ENCODE results near the gene LRP2BP.

Gene LRP2BP

GRCh38 chr4:185395956-185396723, 416 bp upstream of the LRP2BP start:
- no peaks in the 10 kb centered on the region for H3K27me3 ChIP-seq (replicated peaks; ENCODE audit: control insufficient read depth, insufficient read depth, low read length)
- TF ChIP-seq, protein P1, sequence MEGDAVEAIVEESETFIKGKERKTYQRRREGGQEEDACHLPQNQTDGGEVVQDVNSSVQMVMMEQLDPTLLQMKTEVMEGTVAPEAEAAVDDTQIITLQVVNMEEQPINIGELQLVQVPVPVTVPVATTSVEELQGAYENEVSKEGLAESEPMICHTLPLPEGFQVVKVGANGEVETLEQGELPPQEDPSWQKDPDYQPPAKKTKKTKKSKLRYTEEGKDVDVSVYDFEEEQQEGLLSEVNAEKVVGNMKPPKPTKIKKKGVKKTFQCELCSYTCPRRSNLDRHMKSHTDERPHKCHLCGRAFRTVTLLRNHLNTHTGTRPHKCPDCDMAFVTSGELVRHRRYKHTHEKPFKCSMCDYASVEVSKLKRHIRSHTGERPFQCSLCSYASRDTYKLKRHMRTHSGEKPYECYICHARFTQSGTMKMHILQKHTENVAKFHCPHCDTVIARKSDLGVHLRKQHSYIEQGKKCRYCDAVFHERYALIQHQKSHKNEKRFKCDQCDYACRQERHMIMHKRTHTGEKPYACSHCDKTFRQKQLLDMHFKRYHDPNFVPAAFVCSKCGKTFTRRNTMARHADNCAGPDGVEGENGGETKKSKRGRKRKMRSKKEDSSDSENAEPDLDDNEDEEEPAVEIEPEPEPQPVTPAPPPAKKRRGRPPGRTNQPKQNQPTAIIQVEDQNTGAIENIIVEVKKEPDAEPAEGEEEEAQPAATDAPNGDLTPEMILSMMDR (IDR thresholded peaks at IDR 0.05; ENCODE audit: insufficient read depth, low read length, poor library complexity, severe bottlenecking) = no peak
- H3K4me3 ChIP-seq (replicated peaks; ENCODE audit: low read depth, low read length) = peak overlapping the region; percentile 84
- H3K36me3 ChIP-seq (ENCODE audit: control insufficient read depth, insufficient read depth, low read length) = no peaks in the 10 kb centered on the region; the same call in 1 of the 2 replicates
- DNase-seq (ENCODE audit: extremely low read depth, insufficient read length) = peak; percentile 100

DNA sequence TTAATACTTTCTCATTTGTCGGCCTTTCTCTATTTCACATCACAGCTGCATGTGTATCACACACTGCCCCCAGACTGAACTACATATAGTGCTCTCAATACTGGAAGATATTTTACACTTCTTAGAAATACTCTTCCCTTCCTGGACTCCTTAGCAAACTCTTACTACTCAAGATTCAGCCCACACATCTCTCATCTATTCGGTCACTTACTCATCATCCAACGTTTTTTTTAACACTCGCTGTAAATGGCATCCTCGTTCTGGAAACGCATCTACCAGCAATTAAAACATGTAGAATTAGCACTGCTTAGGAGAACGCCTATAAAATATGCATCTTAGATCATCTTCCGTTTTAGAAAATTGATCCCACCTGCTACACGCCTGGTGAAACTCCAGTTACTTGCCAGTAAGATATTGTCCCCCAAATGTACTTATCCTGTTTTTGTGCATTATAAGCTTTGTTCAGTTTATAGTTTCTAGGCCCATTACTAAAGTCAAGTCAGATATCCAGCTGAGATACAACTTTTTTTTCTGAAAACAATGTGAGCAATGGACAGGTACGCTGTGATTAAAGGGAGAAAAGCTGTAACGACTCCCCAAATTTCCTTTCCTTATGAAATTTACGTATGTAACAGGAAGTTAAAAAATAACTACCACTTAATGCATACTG, 1.0 kb downstream of the LRP2BP start:
- Histone ChIP-seq H3K4me3 (replicated peaks; ENCODE audit: low read depth, low read length) (peak overlapping the region; percentile 84), H3K27me3 (replicated peaks; ENCODE audit: control insufficient read depth, insufficient read depth, low read length) (no peaks in the 10 kb centered on the region), H3K36me3 (ENCODE audit: control insufficient read depth, insufficient read depth, low read length) (no peaks in the 10 kb centered on the region)
- DNase-seq (ENCODE audit: extremely low read depth, insufficient read length) = no peak
- TF ChIP-seq, protein P1 (IDR thresholded peaks at IDR 0.05; ENCODE audit: insufficient read depth, low read length, poor library complexity, severe bottlenecking) = no peak

GRCh38 chr4:185392156-185392555, 3.6 kb downstream of the LRP2BP start:
- Histone ChIP-seq H3K4me3 (replicated peaks; ENCODE audit: low read depth, low read length) (no peak overlapping the region), H3K27me3 (replicated peaks; ENCODE audit: control insufficient read depth, insufficient read depth, low read length) (no peaks in the 10 kb centered on the region), H3K36me3 (ENCODE audit: control insufficient read depth, insufficient read depth, low read length) (no peaks in the 10 kb centered on the region)
- TF ChIP-seq, protein P1 (IDR thresholded peaks at IDR 0.05; ENCODE audit: insufficient read depth, low read length, poor library complexity, severe bottlenecking) = no peak
- no peak for DNase-seq (ENCODE audit: extremely low read depth, insufficient read length)

GRCh38 chr4:185390941-185391340, 4.8 kb downstream of the LRP2BP start:
- TF ChIP-seq, protein P1 (IDR thresholded peaks at IDR 0.05; ENCODE audit: insufficient read depth, low read length, poor library complexity, severe bottlenecking) = no peak
- H3K27me3 ChIP-seq (replicated peaks; ENCODE audit: control insufficient read depth, insufficient read depth, low read length) = no peaks in the 10 kb centered on the region
- DNase-seq (ENCODE audit: extremely low read depth, insufficient read length) = no peak
- H3K4me3 ChIP-seq (replicated peaks; ENCODE audit: low read depth, low read length) = no peak overlapping the region
- H3K36me3 ChIP-seq (ENCODE audit: control insufficient read depth, insufficient read depth, low read length) = no peaks in the 10 kb centered on the region

DNA sequence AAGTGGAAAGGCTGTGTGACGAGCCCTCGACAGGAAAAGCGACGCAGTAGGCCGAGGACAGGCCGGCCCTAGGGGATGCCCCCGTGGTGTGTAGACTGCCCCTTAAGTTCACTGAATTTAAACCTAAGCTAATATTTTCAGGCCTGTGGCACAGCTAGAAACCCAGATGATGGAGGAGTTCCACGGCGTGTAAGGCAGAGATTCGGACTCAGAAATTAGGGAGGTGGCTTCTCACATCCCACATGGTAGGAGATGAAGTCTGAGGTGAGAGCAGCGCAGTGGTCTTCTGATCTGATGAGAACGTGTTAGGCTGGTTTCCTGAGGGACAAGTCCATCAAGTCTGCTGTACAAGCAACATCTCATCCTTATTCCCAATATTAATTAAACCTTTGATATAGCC, 7.8 kb downstream of the LRP2BP start:
- no peak for DNase-seq (ENCODE audit: extremely low read depth, insufficient read length)
- no peaks in the 10 kb centered on the region for H3K27me3 ChIP-seq (replicated peaks; ENCODE audit: control insufficient read depth, insufficient read depth, low read length)
- H3K36me3 ChIP-seq (ENCODE audit: control insufficient read depth, insufficient read depth, low read length) = peaks cover 6% of the 10 kb centered on the region
- no peak overlapping the region for H3K4me3 ChIP-seq (replicated peaks; ENCODE audit: low read depth, low read length)
- TF ChIP-seq, protein P1 (IDR thresholded peaks at IDR 0.05; ENCODE audit: insufficient read depth, low read length, poor library complexity, severe bottlenecking) = no peak

Measured in GM06990 (cell line).